Liver (tissue), 9 donors: Measurements from ENCODE around the gene RNASE8. TPM values are rescaled to one million over a fixed set of nuclear protein-coding genes. Genes with fewer than 3 reads are reported as not detected.
"Not testable (repeated sequence)": the region's sequence is repeated elsewhere in the genome, so short reads cannot be mapped to it uniquely, and the experiment has no call there.

Source experiments
- DNase-seq: peaks from one replicate; pipeline ENCODE4 v3.0.0-alpha.2; 2017; ENCODE audit warnings: low spot score
- H3K27ac ChIP-seq, 2 donors: one replicate each; pipeline ENCODE4 v1.7.0; 2013; ENCODE audit warnings: inconsistent platforms in 2 of 2, low read length in 2 of 2, control low read depth in 1 of 2, low read depth in 1 of 2, mild to moderate bottlenecking in 1 of 2
- H3K27me3 ChIP-seq, 4 donors: one replicate each; pipeline versions ENCODE4 v1.6.1 to v1.7.0; 2013; ENCODE audit warnings: low read length in 3 of 4, inconsistent platforms in 1 of 4, mild to moderate bottlenecking in 1 of 4, moderate library complexity in 1 of 4; ENCODE audit not compliant: control insufficient read depth in 4 of 4, insufficient read depth in 4 of 4
- H3K36me3 ChIP-seq, 4 donors: one replicate each; pipeline versions ENCODE4 v1.6.1 to v1.7.0; 2013; ENCODE audit warnings: low read length in 3 of 4, mild to moderate bottlenecking in 3 of 4, low read depth in 1 of 4, moderate library complexity in 1 of 4; ENCODE audit not compliant: control insufficient read depth in 4 of 4, insufficient read depth in 3 of 4
- H3K4me1 ChIP-seq, 4 donors: one replicate each; pipeline versions ENCODE4 v1.6.1 to v1.7.0; 2013; ENCODE audit warnings: low read length in 3 of 4, mild to moderate bottlenecking in 3 of 4, moderate library complexity in 1 of 4; ENCODE audit not compliant: control insufficient read depth in 4 of 4, insufficient read depth in 4 of 4
- H3K4me3 ChIP-seq, 3 donors: one replicate each; pipeline versions ENCODE4 v1.6.1 to v1.7.0; 2013; ENCODE audit warnings: low read length in 3 of 3, control low read depth in 1 of 3, low read depth in 1 of 3, mild to moderate bottlenecking in 1 of 3
- H3K9ac ChIP-seq, 2 donors: one replicate each; pipeline ENCODE4 v1.7.0; 2013; ENCODE audit warnings: low read length in 2 of 2, mild to moderate bottlenecking in 2 of 2, moderate library complexity in 2 of 2, control low read depth in 1 of 2, low read depth in 1 of 2
- H3K9me3 ChIP-seq, 4 donors: one replicate each; pipeline versions ENCODE4 v1.6.1 to v1.7.0; 2013; ENCODE audit warnings: low read length in 3 of 4; ENCODE audit not compliant: control insufficient read depth in 4 of 4
- ATF3 ChIP-seq: IDR thresholded peaks from 2 replicates; pipeline ENCODE4 v1.6.1; 2016; ENCODE audit warnings: antibody characterized with exemption
- EGR1 ChIP-seq, 2 donors: IDR thresholded peaks; 2 replicates each; pipeline ENCODE4 v1.6.1; 2016 to 2018; ENCODE audit warnings: antibody characterized with exemption in 2 of 2, low read depth in 2 of 2
- FOXA1 ChIP-seq: IDR thresholded peaks from 2 replicates; pipeline ENCODE4 v1.6.1; 2016; ENCODE audit warnings: antibody characterized with exemption
- FOXA2 ChIP-seq: IDR thresholded peaks from 2 replicates; pipeline ENCODE4 v1.6.1; 2016; ENCODE audit warnings: antibody characterized with exemption
- GABPA ChIP-seq, 2 donors: IDR thresholded peaks in 1 of 2; conservative IDR thresholded peaks in 1 of 2; 2 replicates each; pipeline ENCODE4 v1.6.1; 2016; ENCODE audit warnings: antibody characterized with exemption in 2 of 2, mild to moderate bottlenecking in 1 of 2, moderate library complexity in 1 of 2
- HNF4A ChIP-seq, 2 donors: conservative IDR thresholded peaks; 2 replicates each; pipeline ENCODE4 v1.6.1; 2016; ENCODE audit warnings: antibody characterized with exemption in 2 of 2, mild to moderate bottlenecking in 2 of 2
- MAX ChIP-seq: IDR thresholded peaks from 2 replicates; pipeline ENCODE4 v1.6.1; 2016; ENCODE audit warnings: antibody characterized with exemption
- NR2F2 ChIP-seq: IDR thresholded peaks from 2 replicates; pipeline ENCODE4 v1.6.1; 2016; ENCODE audit warnings: antibody characterized with exemption
- RAD21 ChIP-seq, 2 donors: IDR thresholded peaks; 2 replicates each; pipeline ENCODE4 v1.6.1; 2016; ENCODE audit warnings: antibody characterized with exemption in 2 of 2, mild to moderate bottlenecking in 2 of 2
- SP1 ChIP-seq: IDR thresholded peaks from 2 replicates; pipeline ENCODE4 v1.6.1; 2018; ENCODE audit warnings: antibody characterized with exemption, mild to moderate bottlenecking
- WGBS: extraction: QIAGEN DNeasy Blood & Tissue Kit; methylation state at CpG from one replicate; pipeline ENCODE4 v1.1.7; 2013; 5-methylcytosine and 5-hydroxymethylcytosine counted together
- polyA plus RNA-seq, 2 donors: library from polyadenylated mRNA; stranded (reverse) in 1 of 2; unstranded in 1 of 2; fragments of 200-250 nt in 1 of 2; fragments of >200 nt in 1 of 2; fragmentation: Nextera tagmentation in 1 of 2; extraction: Ambion mirVana in 1 of 2; gene quantifications; one replicate each; pipeline versions ENCODE4 v1.2.1 to v1.2.3, GENCODE V29; 2013 to 2015
- total RNA-seq, 2 donors: library from RNA; depleted of rRNA; stranded (reverse); fragments of >200 nt; gene quantifications; one replicate each; pipeline ENCODE4 v1.2.3, GENCODE V29; 2014
- TF ChIP-seq, protein P1 (sequence below): IDR thresholded peaks from 2 replicates; pipeline ENCODE4 v1.6.1; 2016; ENCODE audit warnings: antibody characterized with exemption
- TF ChIP-seq, protein P2 (sequence below): fragments of 150-350 bp; IDR thresholded peaks from 2 replicates; pipeline ENCODE4 v1.5.1; 2017; ENCODE audit warnings: improper control_type of control experiment, low read depth, low read length; ENCODE audit not compliant: missing input control
- TF ChIP-seq, protein P3 (sequence below): IDR thresholded peaks from 2 replicates; pipeline ENCODE4 v1.6.1; 2016; ENCODE audit warnings: antibody characterized with exemption, mild to moderate bottlenecking
- donor health status: healthy.
- donor health status: healthy.
- donor health status: healthy.
- donor health status: healthy.
- donor health status: healthy.

The RNASE8 gene
- total and polyA plus RNA-seq, 4 donors, result not detected

- no peak overlapping the region for H3K4me3 ChIP-seq
- H3K9ac ChIP-seq, result peak overlapping the region in 1 of 2 donors; percentile 26
- H3K27ac ChIP-seq, result peak overlapping the region; percentile 48 to 59
- no peak for DNase-seq
- no peaks in the 10 kb centered on the region for H3K27me3 ChIP-seq
- TF ChIP-seq GABPA (IDR thresholded peaks at IDR 0.05 in 1 of 2, conservative IDR thresholded peaks at IDR 0.05 in 1 of 2) (no peak), SP1 (no peak), ATF3 (no peak), FOXA2 (no peak), HNF4A (conservative IDR thresholded peaks at IDR 0.05) (no peak), EGR1 (IDR thresholded peaks at IDR 0.05; ENCODE audit: low read depth in 2 of 2) (no peak), MAX (no peak), FOXA1 (no peak), NR2F2 (no peak), RAD21 (IDR thresholded peaks at IDR 0.05) (no peak)
- TF ChIP-seq, protein P1, sequence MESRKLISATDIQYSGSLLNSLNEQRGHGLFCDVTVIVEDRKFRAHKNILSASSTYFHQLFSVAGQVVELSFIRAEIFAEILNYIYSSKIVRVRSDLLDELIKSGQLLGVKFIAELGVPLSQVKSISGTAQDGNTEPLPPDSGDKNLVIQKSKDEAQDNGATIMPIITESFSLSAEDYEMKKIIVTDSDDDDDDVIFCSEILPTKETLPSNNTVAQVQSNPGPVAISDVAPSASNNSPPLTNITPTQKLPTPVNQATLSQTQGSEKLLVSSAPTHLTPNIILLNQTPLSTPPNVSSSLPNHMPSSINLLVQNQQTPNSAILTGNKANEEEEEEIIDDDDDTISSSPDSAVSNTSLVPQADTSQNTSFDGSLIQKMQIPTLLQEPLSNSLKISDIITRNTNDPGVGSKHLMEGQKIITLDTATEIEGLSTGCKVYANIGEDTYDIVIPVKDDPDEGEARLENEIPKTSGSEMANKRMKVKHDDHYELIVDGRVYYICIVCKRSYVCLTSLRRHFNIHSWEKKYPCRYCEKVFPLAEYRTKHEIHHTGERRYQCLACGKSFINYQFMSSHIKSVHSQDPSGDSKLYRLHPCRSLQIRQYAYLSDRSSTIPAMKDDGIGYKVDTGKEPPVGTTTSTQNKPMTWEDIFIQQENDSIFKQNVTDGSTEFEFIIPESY, result no peak
- TF ChIP-seq, protein P2, sequence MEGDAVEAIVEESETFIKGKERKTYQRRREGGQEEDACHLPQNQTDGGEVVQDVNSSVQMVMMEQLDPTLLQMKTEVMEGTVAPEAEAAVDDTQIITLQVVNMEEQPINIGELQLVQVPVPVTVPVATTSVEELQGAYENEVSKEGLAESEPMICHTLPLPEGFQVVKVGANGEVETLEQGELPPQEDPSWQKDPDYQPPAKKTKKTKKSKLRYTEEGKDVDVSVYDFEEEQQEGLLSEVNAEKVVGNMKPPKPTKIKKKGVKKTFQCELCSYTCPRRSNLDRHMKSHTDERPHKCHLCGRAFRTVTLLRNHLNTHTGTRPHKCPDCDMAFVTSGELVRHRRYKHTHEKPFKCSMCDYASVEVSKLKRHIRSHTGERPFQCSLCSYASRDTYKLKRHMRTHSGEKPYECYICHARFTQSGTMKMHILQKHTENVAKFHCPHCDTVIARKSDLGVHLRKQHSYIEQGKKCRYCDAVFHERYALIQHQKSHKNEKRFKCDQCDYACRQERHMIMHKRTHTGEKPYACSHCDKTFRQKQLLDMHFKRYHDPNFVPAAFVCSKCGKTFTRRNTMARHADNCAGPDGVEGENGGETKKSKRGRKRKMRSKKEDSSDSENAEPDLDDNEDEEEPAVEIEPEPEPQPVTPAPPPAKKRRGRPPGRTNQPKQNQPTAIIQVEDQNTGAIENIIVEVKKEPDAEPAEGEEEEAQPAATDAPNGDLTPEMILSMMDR, result no peak
- TF ChIP-seq, protein P3, sequence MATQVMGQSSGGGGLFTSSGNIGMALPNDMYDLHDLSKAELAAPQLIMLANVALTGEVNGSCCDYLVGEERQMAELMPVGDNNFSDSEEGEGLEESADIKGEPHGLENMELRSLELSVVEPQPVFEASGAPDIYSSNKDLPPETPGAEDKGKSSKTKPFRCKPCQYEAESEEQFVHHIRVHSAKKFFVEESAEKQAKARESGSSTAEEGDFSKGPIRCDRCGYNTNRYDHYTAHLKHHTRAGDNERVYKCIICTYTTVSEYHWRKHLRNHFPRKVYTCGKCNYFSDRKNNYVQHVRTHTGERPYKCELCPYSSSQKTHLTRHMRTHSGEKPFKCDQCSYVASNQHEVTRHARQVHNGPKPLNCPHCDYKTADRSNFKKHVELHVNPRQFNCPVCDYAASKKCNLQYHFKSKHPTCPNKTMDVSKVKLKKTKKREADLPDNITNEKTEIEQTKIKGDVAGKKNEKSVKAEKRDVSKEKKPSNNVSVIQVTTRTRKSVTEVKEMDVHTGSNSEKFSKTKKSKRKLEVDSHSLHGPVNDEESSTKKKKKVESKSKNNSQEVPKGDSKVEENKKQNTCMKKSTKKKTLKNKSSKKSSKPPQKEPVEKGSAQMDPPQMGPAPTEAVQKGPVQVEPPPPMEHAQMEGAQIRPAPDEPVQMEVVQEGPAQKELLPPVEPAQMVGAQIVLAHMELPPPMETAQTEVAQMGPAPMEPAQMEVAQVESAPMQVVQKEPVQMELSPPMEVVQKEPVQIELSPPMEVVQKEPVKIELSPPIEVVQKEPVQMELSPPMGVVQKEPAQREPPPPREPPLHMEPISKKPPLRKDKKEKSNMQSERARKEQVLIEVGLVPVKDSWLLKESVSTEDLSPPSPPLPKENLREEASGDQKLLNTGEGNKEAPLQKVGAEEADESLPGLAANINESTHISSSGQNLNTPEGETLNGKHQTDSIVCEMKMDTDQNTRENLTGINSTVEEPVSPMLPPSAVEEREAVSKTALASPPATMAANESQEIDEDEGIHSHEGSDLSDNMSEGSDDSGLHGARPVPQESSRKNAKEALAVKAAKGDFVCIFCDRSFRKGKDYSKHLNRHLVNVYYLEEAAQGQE, result no peak
- H3K4me1 ChIP-seq, result peaks cover 17 to 74% (median 57%) of the 10 kb centered on the region in 4 donors
- H3K9me3 ChIP-seq, result no peaks in the 10 kb centered on the region
- H3K36me3 ChIP-seq, result no peaks in the 10 kb centered on the region
- WGBS, result 70% methylated on average over 8 of the region's 8 CpGs
Observed at GRCh38 chr14:21040370-21040925, 17.2 kb upstream of the RNASE8 start.

- not testable (repeated sequence) for H3K9me3 ChIP-seq, H3K36me3 ChIP-seq, H3K9ac ChIP-seq, H3K27me3 ChIP-seq, DNase-seq, H3K4me3 ChIP-seq
- Histone ChIP-seq H3K4me1 (peaks cover 17 to 74% (median 58%) of the 10 kb centered on the region in 4 donors), H3K27ac (peak overlapping the region; percentile 84 to 86)
- 83% methylated on average over 3 of the region's 3 CpGs for WGBS
Observed at GRCh38 chr14:21040941-21041340, 16.7 kb upstream of the RNASE8 start.
